CD4-positive, alpha-beta T cell treated with Interleukin-6 at 100 ng/mL for 8 hours (primary cell): Measurements from ENCODE around the gene TBX22.
"Not testable (repeated sequence)": the region's sequence is repeated elsewhere in the genome, so short reads cannot be mapped to it uniquely, and the experiment has no call there.

Source experiments
- DNase-seq: peaks from one replicate; pipeline ENCODE4 v3.0.0-alpha.2; 2020; ENCODE audit warnings: mixed read lengths, low spot score

TBX22 gene

GRCh38 chrX:80014141-80014940 is at the start of gene TBX22:
Gene TBX22, plus strand, starts transcription at chrX:80014753. Its CDS starts 7,517 bp downstream, at chrX:80022270.
- DNase-seq = no peak

- DNase-seq = no peak
These were observed 38.9 kb upstream of the TBX22 start for GRCh38 chrX:79975605-79976004.

- DNase-seq = no peak
These were observed 10.1 kb upstream of the TBX22 start for GRCh38 chrX:80004458-80004857.

- DNase-seq = no peak
These were observed 3.0 kb upstream of the TBX22 start for GRCh38 chrX:80011522-80011921.

GRCh38 chrX:80016182-80016581 is 1.6 kb downstream of the TBX22 start:
- DNase-seq = no peak

GRCh38 chrX:80021621-80022020 is 7.1 kb downstream of the TBX22 start:
- no peak for DNase-seq

- no peak for DNase-seq
These were observed 7.9 kb downstream of the TBX22 start for GRCh38 chrX:80022363-80023031.

- no peak for DNase-seq
These were observed 11.6 kb downstream of the TBX22 start for GRCh38 chrX:80026116-80026515.

- not testable (repeated sequence) for DNase-seq
These were observed 51.6 kb downstream of the TBX22 start for GRCh38 chrX:80066156-80066555.

GRCh38 chrX:80075625-80076024 is 61.1 kb downstream of the TBX22 start:
- not testable (repeated sequence) for DNase-seq
